Measurements from ENCODE around the gene SUMO4. TPM values are rescaled to one million over a fixed set of nuclear protein-coding genes. Genes with fewer than 3 reads are reported as not detected.

Gene SUMO4
- total and polyA plus RNA-seq, 9 of the 15 experiments (the other 6 are each of a cell fraction or from before 2014, with no cell fraction given), result 0.20 to 1.9 (median 0.50) TPM; not detected in 2

GRCh38 chr6:149441740-149442139 is 41.7 kb downstream of the SUMO4 start (continued):
- TF ChIP-seq SAFB (IDR thresholded peaks at IDR 0.05; ENCODE audit: borderline replicate concordance, low read depth, low read length) (no peak), CCAR2 (IDR thresholded peaks at IDR 0.05; ENCODE audit: low read depth, low read length) (no peak), NFATC3 (IDR thresholded peaks at IDR 0.05) (no peak), THRAP3 (IDR thresholded peaks at IDR 0.05; ENCODE audit: borderline replicate concordance) (no peak), TAL1 (IDR thresholded peaks at IDR 0.05) (no peak), PCBP1 (IDR thresholded peaks at IDR 0.05; ENCODE audit: low read depth, low read length, poor library complexity, severe bottlenecking) (no peak)

GRCh38 chr6:149443411-149444181 is 43.5 kb downstream of the SUMO4 start:
- H3K4me2 ChIP-seq (ENCODE audit: insufficient read depth, low read length), result no peak overlapping the region
- no peaks in the 10 kb centered on the region for H3K4me1 ChIP-seq (replicated peaks in 1 of 2; ENCODE audit: control insufficient read depth in 2 of 2, insufficient read depth in 2 of 2, low read length in 2 of 2)
- WGBS (ENCODE audit: insufficient coverage, low coverage, missing lambda C conversion rate), result 0% methylated on average over 8 of the region's 8 CpGs
- no peaks in the 10 kb centered on the region for H3K9me1 ChIP-seq (ENCODE audit: control insufficient read depth, insufficient read depth, low read length)
- H3K27ac ChIP-seq (ENCODE audit: extremely low read depth, low read depth, low read length), result no peak overlapping the region
- H3K4me3 ChIP-seq, result no peak overlapping the region
- no peak for DNase-seq (ENCODE audit: extremely low read depth in 1 of 4, low spot score in 3 of 4)
- ChIA-PET CTCF (ENCODE audit: low intra/inter-chr PET ratio) (no interaction called here), POLR2A (no interaction called here)
- peaks cover 33 to 73% of the 10 kb centered on the region in 2 experiments for H3K27me3 ChIP-seq (ENCODE audit: control insufficient read depth in 2 of 2, insufficient read depth in 2 of 2, low read length in 2 of 2)
- no peaks in the 10 kb centered on the region for H3K36me3 ChIP-seq (ENCODE audit: control insufficient read depth, insufficient read depth, low read length)
- no peak overlapping the region for H3K9ac ChIP-seq (ENCODE audit: insufficient read depth in 1 of 2, low read depth in 2 of 2, low read length in 2 of 2)
- in situ Hi-C loops (cut with MboI), result loop anchor here (25.0 kb wide), 1 partner anchor 881 kb away; no protein-coding TSS in a partner anchor
- ATAC-seq, result no peak
- peaks cover 3% of the 10 kb centered on the region; the same call in 1 of the 2 replicates for H3K9me3 ChIP-seq (replicated peaks; ENCODE audit: control insufficient read depth, insufficient read depth, low read depth, low read length)
- no peaks in the 10 kb centered on the region for H4K20me1 ChIP-seq (replicated peaks; ENCODE audit: control insufficient read depth, insufficient read depth, low read length)
- no TSS peak for BruUV-seq (replicated peaks)
- FAIRE-seq, result no peak
- no peak overlapping the region for H2AFZ ChIP-seq (ENCODE audit: low read depth, low read length)
- intact Hi-C loops (cut with micrococcal nuclease), result no loop called here
- H3K79me2 ChIP-seq (ENCODE audit: control insufficient read depth, insufficient read depth, low read length), result no peaks in the 10 kb centered on the region
- TF ChIP-seq CBFA2T2 (conservative IDR thresholded peaks at IDR 0.05), result no peak
- TF ChIP-seq HMGN3 (IDR thresholded peaks at IDR 0.05; ENCODE audit: borderline replicate concordance, extremely low read depth, insufficient read length, low read depth, low read length), result no peak
- no peak for TF ChIP-seq SMARCA4 (IDR thresholded peaks at IDR 0.05)
- no peak for TF ChIP-seq ZNF766 (CRISPR knock-in tag; conservative IDR thresholded peaks at IDR 0.05)
- no peak for TF ChIP-seq GTF2B (IDR thresholded peaks at IDR 0.05; ENCODE audit: extremely low read depth, insufficient read length)
- no peak for TF ChIP-seq ZNF668 (CRISPR knock-in tag; IDR thresholded peaks at IDR 0.05)
- TF ChIP-seq CCAR2 (IDR thresholded peaks at IDR 0.05; ENCODE audit: low read depth, low read length), result no peak
- no peak for TF ChIP-seq ZNF280A (IDR thresholded peaks at IDR 0.05; ENCODE audit: low read depth, partially characterized antibody)
- TF ChIP-seq POLR2B (IDR thresholded peaks at IDR 0.05; ENCODE audit: low read depth, partially characterized antibody), result no peak
- TF ChIP-seq NBN (IDR thresholded peaks at IDR 0.05; ENCODE audit: low read depth), result no peak
- TF ChIP-seq NR2F6 (CRISPR knock-in tag; IDR thresholded peaks at IDR 0.05), result no peak
- no peak for TF ChIP-seq ZBTB34 (CRISPR knock-in tag; IDR thresholded peaks at IDR 0.05)
- no peak for TF ChIP-seq BRD9 (IDR thresholded peaks at IDR 0.05; ENCODE audit: low read depth, partially characterized antibody)
- TF ChIP-seq ZNF316 (IDR thresholded peaks at IDR 0.05), result no peak

Data from K562 (cell line).